ENCODE measurements around the gene CAMK2D.

Gene CAMK2D

GRCh38 chr4:113620032-113620431 is 141.5 kb downstream of the CAMK2D start:
- no peak overlapping the region for H3K4me3 ChIP-seq (ENCODE audit: low read length in 2 of 2)
- H2AK5ac ChIP-seq (ENCODE audit: low read depth, low read length) = no peak overlapping the region

DNA sequence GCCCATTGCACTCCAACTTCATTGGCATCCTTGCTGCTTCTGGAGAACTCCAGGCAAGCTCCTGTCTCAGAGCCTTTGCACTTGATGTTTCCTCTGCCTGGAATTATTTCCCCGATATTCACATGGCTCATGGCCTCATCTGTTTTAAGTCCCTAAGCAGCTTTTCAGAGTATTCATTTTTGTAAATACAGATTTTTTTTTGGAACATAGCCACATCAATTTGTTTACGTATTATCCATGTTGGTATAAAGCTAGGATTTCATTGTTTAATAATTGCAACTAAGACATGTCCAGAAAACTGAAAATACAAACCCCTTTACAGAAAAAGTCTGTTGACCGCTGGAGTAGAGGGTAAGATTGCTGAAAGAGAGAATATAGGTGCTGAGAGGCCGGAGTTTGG is 142.0 kb downstream of the CAMK2D start:
- Histone ChIP-seq H3K27me3 (ENCODE audit: control insufficient read depth in 3 of 3, insufficient read depth in 3 of 3, low read depth in 1 of 3, low read length in 3 of 3) (no peaks in the 10 kb centered on the region), H2BK120ac (ENCODE audit: low read depth, low read length) (no peak overlapping the region), H3K4me1 (ENCODE audit: control insufficient read depth in 2 of 2, insufficient read depth in 1 of 2, low read depth in 1 of 2, low read length in 2 of 2) (peaks cover 0 to 2% of the 10 kb centered on the region in 2 donors), H2BK12ac (ENCODE audit: low read length) (no peak overlapping the region), H3K36me3 (replicated peaks in 1 of 2; ENCODE audit: control insufficient read depth in 2 of 2, insufficient read depth in 2 of 2, low read length in 2 of 2) (no peaks in the 10 kb centered on the region), H3K9ac (ENCODE audit: low read depth, low read length, poor library complexity) (no peak overlapping the region), H3K4me2 (ENCODE audit: insufficient read depth, low read length, poor library complexity, severe bottlenecking) (no peak overlapping the region), H3K9me3 (replicated peaks in 1 of 2; ENCODE audit: control insufficient read depth in 2 of 2, insufficient read depth in 1 of 2, low read depth in 1 of 2, low read length in 2 of 2) (no peaks in the 10 kb centered on the region), H4K91ac (ENCODE audit: low read depth, low read length, poor library complexity) (no peak overlapping the region), H4K8ac (ENCODE audit: low read depth, low read length) (no peak overlapping the region), H3K14ac (ENCODE audit: low read length) (no peak overlapping the region), H3K79me1 (ENCODE audit: low read depth, low read length) (no peaks in the 10 kb centered on the region), H3K4me3 (ENCODE audit: low read length in 2 of 2) (no peak overlapping the region), H3K27ac (replicated peaks; ENCODE audit: low read length) (no peak overlapping the region), H2AK5ac (ENCODE audit: low read depth, low read length) (no peak overlapping the region), H2AFZ (ENCODE audit: low read length) (no peak overlapping the region), H2BK5ac (ENCODE audit: low read length) (no peak overlapping the region), H3K23ac (ENCODE audit: low read depth, low read length, poor library complexity) (no peak overlapping the region), H3K4ac (ENCODE audit: low read length) (no peak overlapping the region), H2BK15ac (ENCODE audit: low read length) (no peak overlapping the region), H3K18ac (ENCODE audit: low read length) (no peak overlapping the region)
- DNase-seq (ENCODE audit: low spot score) = no peak
- no CpG with 5 or more reads among the region's 4 CpGs for WGBS, 2 donors (ENCODE audit: extremely low coverage in 2 of 2, insufficient read length in 2 of 2, insufficient replicate concordance in 1 of 2)

More at GRCh38 chr4:113620032-113620431, 141.5 kb downstream of the CAMK2D start:
- Histone ChIP-seq H3K9ac (ENCODE audit: low read depth, low read length, poor library complexity) (no peak overlapping the region), H2BK120ac (ENCODE audit: low read depth, low read length) (no peak overlapping the region), H3K27me3 (ENCODE audit: control insufficient read depth in 3 of 3, insufficient read depth in 3 of 3, low read depth in 1 of 3, low read length in 3 of 3) (no peaks in the 10 kb centered on the region), H4K8ac (ENCODE audit: low read depth, low read length) (no peak overlapping the region), H3K14ac (ENCODE audit: low read length) (no peak overlapping the region), H2BK15ac (ENCODE audit: low read length) (no peak overlapping the region), H3K18ac (ENCODE audit: low read length) (no peak overlapping the region), H2BK5ac (ENCODE audit: low read length) (no peak overlapping the region), H3K9me3 (replicated peaks in 1 of 2; ENCODE audit: control insufficient read depth in 2 of 2, insufficient read depth in 1 of 2, low read depth in 1 of 2, low read length in 2 of 2) (no peaks in the 10 kb centered on the region), H3K79me1 (ENCODE audit: low read depth, low read length) (no peaks in the 10 kb centered on the region), H3K27ac (replicated peaks; ENCODE audit: low read length) (no peak overlapping the region), H2BK12ac (ENCODE audit: low read length) (no peak overlapping the region), H3K4me2 (ENCODE audit: insufficient read depth, low read length, poor library complexity, severe bottlenecking) (no peak overlapping the region), H3K4me1 (ENCODE audit: control insufficient read depth in 2 of 2, insufficient read depth in 1 of 2, low read depth in 1 of 2, low read length in 2 of 2) (no peaks in the 10 kb centered on the region), H3K4ac (ENCODE audit: low read length) (no peak overlapping the region), H2AFZ (ENCODE audit: low read length) (no peak overlapping the region), H3K23ac (ENCODE audit: low read depth, low read length, poor library complexity) (no peak overlapping the region), H4K91ac (ENCODE audit: low read depth, low read length, poor library complexity) (no peak overlapping the region), H3K36me3 (replicated peaks in 1 of 2; ENCODE audit: control insufficient read depth in 2 of 2, insufficient read depth in 2 of 2, low read length in 2 of 2) (no peaks in the 10 kb centered on the region)
- WGBS, 2 donors (ENCODE audit: extremely low coverage in 2 of 2, insufficient read length in 2 of 2, insufficient replicate concordance in 1 of 2) = no CpG with 5 or more reads among the region's 2 CpGs
- DNase-seq (ENCODE audit: low spot score) = no peak

- no peak for DNase-seq (ENCODE audit: low spot score)
- Histone ChIP-seq H4K8ac (ENCODE audit: low read depth, low read length) (no peak overlapping the region), H2BK15ac (ENCODE audit: low read length) (no peak overlapping the region), H2BK12ac (ENCODE audit: low read length) (no peak overlapping the region), H2BK5ac (ENCODE audit: low read length) (no peak overlapping the region), H3K14ac (ENCODE audit: low read length) (no peak overlapping the region), H2AFZ (ENCODE audit: low read length) (no peak overlapping the region), H3K27ac (replicated peaks; ENCODE audit: low read length) (no peak overlapping the region), H3K9me3 (replicated peaks in 1 of 2; ENCODE audit: control insufficient read depth in 2 of 2, insufficient read depth in 1 of 2, low read depth in 1 of 2, low read length in 2 of 2) (no peaks in the 10 kb centered on the region), H2BK120ac (ENCODE audit: low read depth, low read length) (no peak overlapping the region), H3K9ac (ENCODE audit: low read depth, low read length, poor library complexity) (no peak overlapping the region), H3K4me2 (ENCODE audit: insufficient read depth, low read length, poor library complexity, severe bottlenecking) (no peak overlapping the region), H4K91ac (ENCODE audit: low read depth, low read length, poor library complexity) (no peak overlapping the region), H3K36me3 (replicated peaks in 1 of 2; ENCODE audit: control insufficient read depth in 2 of 2, insufficient read depth in 2 of 2, low read length in 2 of 2) (no peaks in the 10 kb centered on the region), H3K4me3 (ENCODE audit: low read length in 2 of 2) (no peak overlapping the region), H3K4ac (ENCODE audit: low read length) (no peak overlapping the region), H3K27me3 (ENCODE audit: control insufficient read depth in 3 of 3, insufficient read depth in 3 of 3, low read depth in 1 of 3, low read length in 3 of 3) (no peaks in the 10 kb centered on the region), H3K4me1 (ENCODE audit: control insufficient read depth in 2 of 2, insufficient read depth in 1 of 2, low read depth in 1 of 2, low read length in 2 of 2) (peaks cover 0 to 2% of the 10 kb centered on the region in 2 donors), H3K23ac (ENCODE audit: low read depth, low read length, poor library complexity) (no peak overlapping the region), H3K79me1 (ENCODE audit: low read depth, low read length) (no peaks in the 10 kb centered on the region), H3K18ac (ENCODE audit: low read length) (no peak overlapping the region), H2AK5ac (ENCODE audit: low read depth, low read length) (no peak overlapping the region)
- no CpG with 5 or more reads among the region's 2 CpGs for WGBS, 2 donors (ENCODE audit: extremely low coverage in 2 of 2, insufficient read length in 2 of 2, insufficient replicate concordance in 1 of 2)
These were observed 143.3 kb downstream of the CAMK2D start for GRCh38 chr4:113618205-113618604.

GRCh38 chr4:113617195-113617594 is 144.3 kb downstream of the CAMK2D start:
- Histone ChIP-seq H3K9me3 (replicated peaks in 1 of 2; ENCODE audit: control insufficient read depth in 2 of 2, insufficient read depth in 1 of 2, low read depth in 1 of 2, low read length in 2 of 2) (no peaks in the 10 kb centered on the region), H3K23ac (ENCODE audit: low read depth, low read length, poor library complexity) (no peak overlapping the region), H4K91ac (ENCODE audit: low read depth, low read length, poor library complexity) (no peak overlapping the region), H2BK12ac (ENCODE audit: low read length) (no peak overlapping the region), H3K9ac (ENCODE audit: low read depth, low read length, poor library complexity) (no peak overlapping the region), H3K4me3 (ENCODE audit: low read length in 2 of 2) (no peak overlapping the region), H2BK15ac (ENCODE audit: low read length) (no peak overlapping the region), H2BK120ac (ENCODE audit: low read depth, low read length) (no peak overlapping the region), H4K8ac (ENCODE audit: low read depth, low read length) (no peak overlapping the region), H3K4ac (ENCODE audit: low read length) (no peak overlapping the region), H2AFZ (ENCODE audit: low read length) (no peak overlapping the region), H3K79me1 (ENCODE audit: low read depth, low read length) (no peaks in the 10 kb centered on the region), H2BK5ac (ENCODE audit: low read length) (no peak overlapping the region), H3K27ac (replicated peaks; ENCODE audit: low read length) (no peak overlapping the region), H3K18ac (ENCODE audit: low read length) (no peak overlapping the region), H3K14ac (ENCODE audit: low read length) (no peak overlapping the region), H3K27me3 (ENCODE audit: control insufficient read depth in 3 of 3, insufficient read depth in 3 of 3, low read depth in 1 of 3, low read length in 3 of 3) (no peaks in the 10 kb centered on the region), H2AK5ac (ENCODE audit: low read depth, low read length) (no peak overlapping the region), H3K36me3 (replicated peaks in 1 of 2; ENCODE audit: control insufficient read depth in 2 of 2, insufficient read depth in 2 of 2, low read length in 2 of 2) (no peaks in the 10 kb centered on the region), H3K4me1 (ENCODE audit: control insufficient read depth in 2 of 2, insufficient read depth in 1 of 2, low read depth in 1 of 2, low read length in 2 of 2) (peaks cover 2% of the 10 kb centered on the region in 2 donors), H3K4me2 (ENCODE audit: insufficient read depth, low read length, poor library complexity, severe bottlenecking) (no peak overlapping the region)
- no CpG with 5 or more reads among the region's 6 CpGs for WGBS, 2 donors (ENCODE audit: extremely low coverage in 2 of 2, insufficient read length in 2 of 2, insufficient replicate concordance in 1 of 2)
- no peak for DNase-seq (ENCODE audit: low spot score)
